Ishikawa (cell line): ENCODE measurements around the gene SIGLEC1.

Source experiments
- CEBPB ChIP-seq: IDR thresholded peaks from 2 replicates; pipeline ENCODE4 v1.6.1; 2012
- CREB1 ChIP-seq: IDR thresholded peaks from 2 replicates; pipeline ENCODE4 v1.6.1; 2012; ENCODE audit warnings: low read depth
- EGR1 ChIP-seq: IDR thresholded peaks from 2 replicates; pipeline ENCODE4 v1.6.1; 2012
- EP300 ChIP-seq: IDR thresholded peaks from 2 replicates; pipeline ENCODE4 v1.6.1; 2012; ENCODE audit warnings: borderline replicate concordance
- FOXM1 ChIP-seq: IDR thresholded peaks from 2 replicates; pipeline ENCODE4 v1.6.1; 2012; ENCODE audit warnings: low read depth, borderline replicate concordance
- NFIC ChIP-seq: IDR thresholded peaks from 2 replicates; pipeline ENCODE4 v1.6.1; 2012
- RAD21 ChIP-seq: IDR thresholded peaks from 2 replicates; pipeline ENCODE4 v1.6.1; 2012; ENCODE audit warnings: low read depth
- REST ChIP-seq: IDR thresholded peaks from 2 replicates; pipeline ENCODE4 v1.6.1; 2012; ENCODE audit warnings: low read depth, mild to moderate bottlenecking
- TAF1 ChIP-seq: IDR thresholded peaks from 2 replicates; pipeline ENCODE4 v1.6.1; 2012; ENCODE audit warnings: low read depth, mild to moderate bottlenecking
- TCF12 ChIP-seq: IDR thresholded peaks from 2 replicates; pipeline ENCODE4 v1.6.1; 2012; ENCODE audit warnings: low read depth
- TEAD4 ChIP-seq: IDR thresholded peaks from 2 replicates; pipeline ENCODE4 v1.6.1; 2012
- YY1 ChIP-seq: IDR thresholded peaks from 2 replicates; pipeline ENCODE4 v1.6.1; 2012; ENCODE audit warnings: low read depth
- ZBTB7A ChIP-seq: IDR thresholded peaks from 2 replicates; pipeline ENCODE4 v1.6.1; 2012; ENCODE audit warnings: low read depth
- TF ChIP-seq, protein P1 (sequence below): IDR thresholded peaks from 2 replicates; pipeline ENCODE4 v1.6.1; 2012
- TF ChIP-seq, protein P2 (sequence below): IDR thresholded peaks from 2 replicates; pipeline ENCODE4 v1.6.1; 2012

SIGLEC1 gene

GRCh38 chr20:3686421-3686820 lies 26.0 kb downstream of the SIGLEC1 start:
- TF ChIP-seq EP300 (no peak), REST (no peak), NFIC (no peak), EGR1 (no peak), ZBTB7A (no peak), CREB1 (no peak), TAF1 (no peak), TEAD4 (no peak), YY1 (no peak), TCF12 (no peak), FOXM1 (no peak), RAD21 (no peak), CEBPB (no peak)
- TF ChIP-seq, protein P1, sequence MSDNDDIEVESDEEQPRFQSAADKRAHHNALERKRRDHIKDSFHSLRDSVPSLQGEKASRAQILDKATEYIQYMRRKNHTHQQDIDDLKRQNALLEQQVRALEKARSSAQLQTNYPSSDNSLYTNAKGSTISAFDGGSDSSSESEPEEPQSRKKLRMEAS = no peak; the same call in none of the 2 replicates
- TF ChIP-seq, protein P2, sequence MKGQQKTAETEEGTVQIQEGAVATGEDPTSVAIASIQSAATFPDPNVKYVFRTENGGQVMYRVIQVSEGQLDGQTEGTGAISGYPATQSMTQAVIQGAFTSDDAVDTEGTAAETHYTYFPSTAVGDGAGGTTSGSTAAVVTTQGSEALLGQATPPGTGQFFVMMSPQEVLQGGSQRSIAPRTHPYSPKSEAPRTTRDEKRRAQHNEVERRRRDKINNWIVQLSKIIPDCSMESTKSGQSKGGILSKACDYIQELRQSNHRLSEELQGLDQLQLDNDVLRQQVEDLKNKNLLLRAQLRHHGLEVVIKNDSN = no peak

DNA sequence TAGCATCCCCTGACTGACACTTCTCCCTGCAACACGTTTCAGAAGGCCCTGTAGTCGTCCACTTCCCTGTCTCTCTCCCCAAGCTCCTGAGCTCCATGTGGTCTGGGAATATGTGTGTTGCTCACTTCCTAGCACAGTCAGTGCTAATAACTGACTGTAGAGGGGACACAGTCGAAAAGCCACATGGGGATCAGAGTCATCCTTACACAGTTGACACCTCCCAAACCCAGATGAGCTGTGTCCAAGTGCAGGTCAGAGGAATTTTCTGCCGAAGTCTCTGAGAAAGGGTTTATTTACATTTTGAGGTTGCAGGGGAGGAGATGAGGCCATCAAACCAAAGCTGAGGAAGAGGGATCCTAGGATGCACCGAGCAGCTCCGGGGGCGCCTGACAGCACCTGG lies 27.1 kb downstream of the SIGLEC1 start:
- TF ChIP-seq EGR1 = no peak
- TF ChIP-seq FOXM1 = no peak
- TF ChIP-seq ZBTB7A = no peak
- TF ChIP-seq TEAD4 = no peak
- TF ChIP-seq NFIC = no peak
- no peak for TF ChIP-seq RAD21
- TF ChIP-seq, protein P2 = no peak
- no peak for TF ChIP-seq YY1
- no peak for TF ChIP-seq CREB1
- no peak for TF ChIP-seq CEBPB
- TF ChIP-seq, protein P1 = no peak
- no peak for TF ChIP-seq EP300
- TF ChIP-seq TAF1 = no peak

GRCh38 chr20:3681931-3682781 lies 30.2 kb downstream of the SIGLEC1 start, which contains the start of gene ADAM33:
ADAM33 (minus strand) TSS chr20:3682010; CDS start chr20:3682004, 6 bp downstream.
- TF ChIP-seq, protein P1 = no peak
- TF ChIP-seq ZBTB7A = peak; percentile 45; the same call in 1 of the 2 replicates
- TF ChIP-seq TEAD4 = no peak
- TF ChIP-seq YY1 = no peak

DNA sequence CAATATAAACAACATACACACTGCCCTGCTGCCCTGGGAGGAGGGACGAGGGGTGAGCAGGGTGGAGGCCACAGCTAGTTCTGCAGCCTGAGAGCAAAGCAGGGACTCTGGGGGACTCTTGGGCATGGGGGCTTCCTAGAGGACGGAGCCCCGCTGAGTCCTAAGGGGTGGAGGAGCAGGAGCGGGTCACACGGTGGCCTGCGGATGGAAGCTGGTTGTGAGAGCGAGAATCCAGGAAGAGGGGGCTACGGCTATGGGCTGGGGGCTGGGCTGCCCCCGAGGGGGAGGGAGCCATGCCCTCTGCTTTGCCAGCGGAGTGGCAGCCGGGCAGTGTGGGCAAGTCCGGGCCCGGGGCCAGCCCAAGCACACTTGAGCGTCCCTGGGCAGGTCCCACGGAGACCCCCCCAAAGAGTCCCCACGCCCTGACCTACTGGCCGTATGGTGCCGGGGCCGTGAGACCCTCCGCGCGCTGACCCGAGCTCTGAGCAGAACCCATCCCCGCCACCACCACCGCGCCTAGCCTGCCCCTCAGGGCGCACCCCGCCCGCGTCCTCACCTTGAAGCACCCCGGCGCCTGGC lies 31.0 kb downstream of the SIGLEC1 start:
- no peak for TF ChIP-seq ZBTB7A
- TF ChIP-seq NFIC = no peak
- no peak for TF ChIP-seq REST
- no peak for TF ChIP-seq RAD21
- TF ChIP-seq YY1 = no peak
- TF ChIP-seq, protein P2 = no peak
- no peak for TF ChIP-seq TAF1
- no peak for TF ChIP-seq EP300
- no peak for TF ChIP-seq FOXM1
- TF ChIP-seq TCF12 = no peak
- TF ChIP-seq CREB1 = no peak
- no peak for TF ChIP-seq CEBPB
- TF ChIP-seq, protein P1 = no peak
- TF ChIP-seq TEAD4 = no peak
- TF ChIP-seq EGR1 = no peak
